Endothelial cell (in vitro differentiated cells): ENCODE data around the gene HIVEP3. TPM values are rescaled to one million over a fixed set of nuclear protein-coding genes. Genes with fewer than 3 reads are reported as not detected.

Experiments used
- DNase-seq: peaks from one replicate; pipeline ENCODE4 v3.0.0; 2021; ENCODE audit warnings: low spot score
- H3K27ac Mint-ChIP-seq: one replicate; pipeline ENCODE4 v1.8.0; 2021; ENCODE audit warnings: mixed read lengths, inconsistent platforms; ENCODE audit not compliant: unreplicated experiment
- H3K27me3 Mint-ChIP-seq: one replicate; pipeline ENCODE4 v1.8.0; 2021; ENCODE audit warnings: mild to moderate bottlenecking, moderate library complexity, mixed read lengths, inconsistent platforms; ENCODE audit not compliant: unreplicated experiment
- H3K36me3 Mint-ChIP-seq: one replicate; pipeline ENCODE4 v1.8.0; 2021; ENCODE audit warnings: mild to moderate bottlenecking, low read depth, mixed read lengths, inconsistent platforms; ENCODE audit not compliant: unreplicated experiment
- H3K4me1 Mint-ChIP-seq: one replicate; pipeline ENCODE4 v1.8.0; 2021; ENCODE audit warnings: mild to moderate bottlenecking, mixed read lengths, inconsistent platforms; ENCODE audit not compliant: unreplicated experiment
- H3K4me3 Mint-ChIP-seq: one replicate; pipeline ENCODE4 v1.8.0; 2021; ENCODE audit warnings: mild to moderate bottlenecking, mixed read lengths, inconsistent platforms; ENCODE audit not compliant: unreplicated experiment
- H3K9me3 Mint-ChIP-seq: one replicate; pipeline ENCODE4 v1.8.0; 2021; ENCODE audit warnings: mixed read lengths, inconsistent platforms; ENCODE audit not compliant: unreplicated experiment
- CTCF ChIP-seq: fragments of 200-600 bp; sonication (generic); IDR thresholded peaks from one replicate; pipeline ENCODE4 v1.5.0; 2021; ENCODE audit warnings: antibody characterized with exemption; ENCODE audit not compliant: unreplicated experiment
- total RNA-seq: library from RNA; stranded (reverse); fragmentation: NEBNext Ultra II Directional; extraction: Animal tissue kit (Norgen Biotek cat#: 25700); gene quantifications from one replicate; pipeline ENCODE4 v1.2.1, GENCODE V29; 2021; ENCODE audit not compliant: unreplicated experiment

Gene HIVEP3
- total RNA-seq, 1 donor from 2014 or later = 8.9 TPM

- DNase-seq = no peak
- Mint-ChIP-seq H3K36me3 (peaks cover 13% of the 10 kb centered on the region), H3K9me3 (no peaks in the 10 kb centered on the region), H3K27me3 (peaks cover 7% of the 10 kb centered on the region), H3K4me3 (no peak overlapping the region), H3K27ac (no peak overlapping the region), H3K4me1 (no peaks in the 10 kb centered on the region)
- no peak for TF ChIP-seq CTCF
These were observed 376.4 kb downstream of the HIVEP3 start for GRCh38 chr1:41542196-41542930.

- Mint-ChIP-seq H3K27ac (no peak overlapping the region), H3K9me3 (no peaks in the 10 kb centered on the region), H3K4me1 (no peaks in the 10 kb centered on the region), H3K4me3 (no peak overlapping the region), H3K27me3 (peaks cover 9% of the 10 kb centered on the region), H3K36me3 (peaks cover 13% of the 10 kb centered on the region)
- no peak for DNase-seq
- no peak for TF ChIP-seq CTCF
These were observed 377.1 kb downstream of the HIVEP3 start for GRCh38 chr1:41541592-41541952.

GRCh38 chr1:41540886-41541591 is 377.7 kb downstream of the HIVEP3 start:
- Mint-ChIP-seq H3K27ac (no peak overlapping the region), H3K4me3 (no peak overlapping the region), H3K9me3 (no peaks in the 10 kb centered on the region), H3K4me1 (no peaks in the 10 kb centered on the region), H3K36me3 (peaks cover 13% of the 10 kb centered on the region), H3K27me3 (peaks cover 9% of the 10 kb centered on the region)
- TF ChIP-seq CTCF = no peak
- no peak for DNase-seq

- H3K4me3 Mint-ChIP-seq = no peak overlapping the region
- no peak overlapping the region for H3K27ac Mint-ChIP-seq
- DNase-seq = no peak
- H3K27me3 Mint-ChIP-seq = peaks cover 6% of the 10 kb centered on the region
- H3K4me1 Mint-ChIP-seq = no peaks in the 10 kb centered on the region
- no peaks in the 10 kb centered on the region for H3K9me3 Mint-ChIP-seq
- no peak for TF ChIP-seq CTCF
- H3K36me3 Mint-ChIP-seq = peaks cover 9% of the 10 kb centered on the region
These were observed 378.7 kb downstream of the HIVEP3 start for GRCh38 chr1:41539999-41540398.

GRCh38 chr1:41539418-41539805 is 379.3 kb downstream of the HIVEP3 start:
- Mint-ChIP-seq H3K27ac (no peak overlapping the region), H3K4me3 (no peak overlapping the region), H3K27me3 (peaks cover 4% of the 10 kb centered on the region), H3K4me1 (no peaks in the 10 kb centered on the region), H3K36me3 (peaks cover 8% of the 10 kb centered on the region), H3K9me3 (no peaks in the 10 kb centered on the region)
- DNase-seq = no peak
- TF ChIP-seq CTCF = no peak
